Trophoblast cell (in vitro differentiated cells and primary cell): ENCODE measurements around the gene SYDE1. TPM values are rescaled to one million over a fixed set of nuclear protein-coding genes. Genes with fewer than 3 reads are reported as not detected.
A peak's percentile ranks its signal among the peaks of the same experiment; 100 is the strongest.
"Not testable (repeated sequence)": the region's sequence is repeated elsewhere in the genome, so short reads cannot be mapped to it uniquely, and the experiment has no call there.

ENCODE experiments used
- DNase-seq, 2 donors: peaks; one replicate each; pipeline ENCODE4 v3.0.0-alpha.2; 2016
- H2AFZ ChIP-seq: 2 replicates; pipeline ENCODE4 v1.6.1; 2013; ENCODE audit warnings: low read length, moderate library complexity, mild to moderate bottlenecking; ENCODE audit not compliant: insufficient read depth, poor library complexity
- H2AK5ac ChIP-seq: 2 replicates; pipeline ENCODE4 v1.6.1; 2013; ENCODE audit warnings: mild to moderate bottlenecking, low read length
- H2BK120ac ChIP-seq: 2 replicates; pipeline ENCODE4 v1.6.1; 2013; ENCODE audit warnings: low read length, mild to moderate bottlenecking, moderate library complexity; ENCODE audit not compliant: insufficient read depth, poor library complexity
- H2BK12ac ChIP-seq: 2 replicates; pipeline ENCODE4 v1.6.1; 2013; ENCODE audit warnings: mild to moderate bottlenecking, low read length, moderate library complexity
- H2BK5ac ChIP-seq: 2 replicates; pipeline ENCODE4 v1.6.1; 2013; ENCODE audit warnings: low read length, low read depth, moderate library complexity, mild to moderate bottlenecking; ENCODE audit not compliant: poor library complexity
- H3K14ac ChIP-seq: 2 replicates; pipeline ENCODE4 v1.6.1; 2013; ENCODE audit warnings: mild to moderate bottlenecking, low read length
- H3K18ac ChIP-seq: 2 replicates; pipeline ENCODE4 v1.6.1; 2013; ENCODE audit warnings: mild to moderate bottlenecking, low read length
- H3K23ac ChIP-seq: 2 replicates; pipeline ENCODE4 v1.6.1; 2013; ENCODE audit warnings: low read length
- H3K27ac ChIP-seq: 2 replicates; pipeline ENCODE4 v1.5.1; 2013; ENCODE audit warnings: low read depth, mild to moderate bottlenecking, inconsistent platforms, low read length, moderate library complexity
- H3K27me3 ChIP-seq: 2 replicates; pipeline ENCODE4 v1.6.1; 2013; ENCODE audit warnings: inconsistent platforms, mild to moderate bottlenecking, low read length, moderate library complexity; ENCODE audit not compliant: insufficient read depth
- H3K36me3 ChIP-seq, 2 experiments: 1 replicate in 1 of 2; 2 replicates in 1 of 2; pipeline ENCODE4 v1.6.1; 2013; ENCODE audit warnings: low read length in 2 of 2, mild to moderate bottlenecking in 2 of 2, moderate library complexity in 1 of 2; ENCODE audit not compliant: insufficient read depth in 2 of 2, control insufficient read depth in 1 of 2
- H3K4ac ChIP-seq: 2 replicates; pipeline ENCODE4 v1.6.1; 2013; ENCODE audit warnings: low read depth, mild to moderate bottlenecking, low read length, moderate library complexity
- H3K4me1 ChIP-seq, 2 experiments: 1 replicate in 1 of 2; 2 replicates in 1 of 2; pipeline ENCODE4 v1.6.1; 2013; ENCODE audit warnings: low read length in 2 of 2, mild to moderate bottlenecking in 2 of 2, moderate library complexity in 1 of 2; ENCODE audit not compliant: insufficient read depth in 2 of 2, control insufficient read depth in 1 of 2
- H3K4me2 ChIP-seq: 2 replicates; pipeline ENCODE4 v1.6.1; 2013; ENCODE audit warnings: inconsistent platforms, mild to moderate bottlenecking, low read length, moderate library complexity
- H3K4me3 ChIP-seq: 2 replicates; pipeline ENCODE4 v1.5.1; 2013; ENCODE audit warnings: mild to moderate bottlenecking, low read depth, low read length, inconsistent platforms
- H3K79me1 ChIP-seq: one replicate; pipeline ENCODE4 v1.6.1; 2013; ENCODE audit warnings: low read length
- H3K79me2 ChIP-seq: 2 replicates; pipeline ENCODE4 v1.6.1; 2013; ENCODE audit warnings: low read length, mild to moderate bottlenecking; ENCODE audit not compliant: control insufficient read depth, insufficient read depth, poor library complexity
- H3K9ac ChIP-seq: 2 replicates; pipeline ENCODE4 v1.6.1; 2013; ENCODE audit warnings: mild to moderate bottlenecking, low read length
- H3K9me3 ChIP-seq: 2 replicates; pipeline ENCODE4 v1.6.1; 2013; ENCODE audit warnings: low read depth, mild to moderate bottlenecking, control low read depth, inconsistent platforms, low read length; ENCODE audit not compliant: insufficient read depth
- H4K12ac ChIP-seq: 2 replicates; pipeline ENCODE4 v1.6.1; 2013; ENCODE audit warnings: low read depth, mild to moderate bottlenecking, low read length, moderate library complexity
- H4K8ac ChIP-seq: 2 replicates; pipeline ENCODE4 v1.6.1; 2013; ENCODE audit warnings: low read depth, mild to moderate bottlenecking, low read length, moderate library complexity
- H4K91ac ChIP-seq: one replicate; pipeline ENCODE4 v1.6.1; 2013; ENCODE audit warnings: low read depth, mild to moderate bottlenecking, low read length, moderate library complexity
- whole genome bisulfite sequencing: extraction: QIAGEN DNeasy Blood & Tissue Kit; methylation state at CpG from one replicate; pipeline ENCODE4 v1.1.7; 2013; ENCODE audit warnings: missing lambda C conversion rate; ENCODE audit not compliant: insufficient read length, insufficient coverage; ENCODE audit errors: extremely low coverage; 5-methylcytosine and 5-hydroxymethylcytosine counted together
- polyA plus RNA-seq: library from polyadenylated mRNA; stranded (reverse); fragments of 200-250 nt; gene quantifications from 2 replicates; pipeline ENCODE4 v1.2.3, GENCODE V29; 2013

The SYDE1 gene, protein sequence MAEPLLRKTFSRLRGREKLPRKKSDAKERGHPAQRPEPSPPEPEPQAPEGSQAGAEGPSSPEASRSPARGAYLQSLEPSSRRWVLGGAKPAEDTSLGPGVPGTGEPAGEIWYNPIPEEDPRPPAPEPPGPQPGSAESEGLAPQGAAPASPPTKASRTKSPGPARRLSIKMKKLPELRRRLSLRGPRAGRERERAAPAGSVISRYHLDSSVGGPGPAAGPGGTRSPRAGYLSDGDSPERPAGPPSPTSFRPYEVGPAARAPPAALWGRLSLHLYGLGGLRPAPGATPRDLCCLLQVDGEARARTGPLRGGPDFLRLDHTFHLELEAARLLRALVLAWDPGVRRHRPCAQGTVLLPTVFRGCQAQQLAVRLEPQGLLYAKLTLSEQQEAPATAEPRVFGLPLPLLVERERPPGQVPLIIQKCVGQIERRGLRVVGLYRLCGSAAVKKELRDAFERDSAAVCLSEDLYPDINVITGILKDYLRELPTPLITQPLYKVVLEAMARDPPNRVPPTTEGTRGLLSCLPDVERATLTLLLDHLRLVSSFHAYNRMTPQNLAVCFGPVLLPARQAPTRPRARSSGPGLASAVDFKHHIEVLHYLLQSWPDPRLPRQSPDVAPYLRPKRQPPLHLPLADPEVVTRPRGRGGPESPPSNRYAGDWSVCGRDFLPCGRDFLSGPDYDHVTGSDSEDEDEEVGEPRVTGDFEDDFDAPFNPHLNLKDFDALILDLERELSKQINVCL
- polyA plus RNA-seq, result 72.8 and 76.1 TPM in 2 replicates

DNA sequence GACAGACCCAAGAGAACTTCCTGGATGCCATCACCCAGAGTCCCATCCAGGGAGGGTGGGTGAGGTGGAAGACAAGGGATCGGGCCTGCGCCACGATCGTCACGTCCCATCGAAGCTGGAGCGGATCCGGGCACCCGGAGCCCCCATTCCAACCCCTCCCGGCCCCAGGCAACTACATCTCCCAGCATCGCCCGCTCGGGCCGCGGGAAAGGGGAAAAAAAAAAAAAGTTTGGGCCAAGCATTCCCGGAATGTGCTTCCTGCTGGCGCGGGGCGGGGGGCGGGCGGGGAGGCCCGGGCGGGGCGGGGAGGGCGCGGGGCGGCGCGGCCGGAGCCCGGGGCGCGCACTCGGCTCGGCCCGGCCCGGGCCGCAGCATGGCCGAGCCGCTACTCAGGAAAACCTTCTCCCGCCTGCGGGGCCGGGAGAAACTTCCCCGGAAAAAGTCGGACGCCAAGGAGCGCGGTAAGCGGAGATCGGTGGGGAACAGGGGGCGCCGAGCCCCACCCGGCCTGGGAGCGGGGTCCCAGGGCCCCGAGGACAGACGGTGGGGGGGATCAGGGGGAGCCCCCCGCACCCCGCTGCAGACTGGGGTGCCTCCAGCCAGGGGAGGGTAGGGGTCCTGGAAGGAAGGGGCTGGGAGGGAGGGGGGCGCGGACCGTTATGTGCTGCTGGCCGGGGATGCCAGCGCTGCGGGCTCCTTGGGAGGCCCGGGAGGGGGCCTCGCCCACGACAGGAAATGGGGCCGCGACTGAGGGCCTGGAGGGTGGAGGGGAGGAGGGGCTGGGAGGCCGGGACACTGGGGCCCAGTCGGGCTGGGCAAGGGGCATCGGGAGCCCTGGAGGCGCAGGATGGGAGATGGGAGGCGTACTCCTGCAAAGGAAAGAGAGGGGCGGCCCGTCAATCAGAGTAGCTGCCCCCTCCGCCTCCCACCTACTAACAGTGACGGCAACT is at the start of gene SYDE1:
Gene SYDE1, plus strand, starts transcription at position 341 of the 950 bp plus-strand sequence. Its CDS starts 33 bp downstream, at position 374.
- H3K4ac ChIP-seq, result peak within 1 kb of the TSS; percentile 71
- peaks cover 36 to 40% of the 10 kb centered on the region in 2 experiments for H3K36me3 ChIP-seq
- H4K91ac ChIP-seq, result peak within 1 kb of the TSS; percentile 95
- peak within 1 kb of the TSS; percentile 91 for H2AFZ ChIP-seq
- peaks cover 3% of the 10 kb centered on the region for H3K9me3 ChIP-seq
- peak within 1 kb of the TSS; percentile 95 for H2BK120ac ChIP-seq
- H3K4me3 ChIP-seq, result peak within 1 kb of the TSS; percentile 85
- peak; percentile 97 to 98 for DNase-seq
- peak within 1 kb of the TSS; percentile 90 for H3K9ac ChIP-seq
- peak within 1 kb of the TSS; percentile 92 for H2AK5ac ChIP-seq
- H3K18ac ChIP-seq, result peak within 1 kb of the TSS; percentile 96
- no peak within 1 kb of the TSS for H3K23ac ChIP-seq
- peaks cover 18% of the 10 kb centered on the region for H3K79me1 ChIP-seq
- H4K12ac ChIP-seq, result peak within 1 kb of the TSS; percentile 92
- peak within 1 kb of the TSS; percentile 92 for H2BK5ac ChIP-seq
- peaks cover 6 to 7% of the 10 kb centered on the region in 2 experiments for H3K4me1 ChIP-seq
- peak within 1 kb of the TSS; percentile 93 for H3K14ac ChIP-seq
- H3K79me2 ChIP-seq, result peaks cover 12% of the 10 kb centered on the region
- H2BK12ac ChIP-seq, result peak within 1 kb of the TSS; percentile 70
- WGBS, result no CpG with 5 or more reads among the region's 78 CpGs
- peak within 1 kb of the TSS; percentile 74 for H3K4me2 ChIP-seq
- peak within 1 kb of the TSS; percentile 87 for H4K8ac ChIP-seq
- H3K27ac ChIP-seq, result peak within 1 kb of the TSS; percentile 86
- no peaks in the 10 kb centered on the region for H3K27me3 ChIP-seq

DNA sequence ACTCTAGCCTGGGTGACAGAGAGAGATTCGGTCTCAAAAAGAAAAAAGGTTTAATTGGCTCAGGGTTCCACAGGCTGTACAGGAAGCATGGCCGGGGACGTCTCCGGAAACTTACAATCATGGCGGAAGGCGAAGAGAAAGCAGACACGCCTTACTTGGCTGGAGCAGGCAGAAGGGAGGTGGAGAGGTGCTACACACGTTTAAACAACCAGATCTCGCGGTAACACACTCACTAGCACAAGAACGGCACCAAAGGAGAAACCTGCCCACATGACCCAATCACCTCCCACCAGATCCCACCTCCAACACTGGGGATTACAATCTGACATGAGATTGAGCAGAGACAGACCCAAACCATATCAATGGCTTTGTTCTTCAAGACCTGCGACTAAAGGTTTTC is 45.2 kb upstream of the SYDE1 start:
- Histone ChIP-seq H3K18ac (no peak overlapping the region), H2AK5ac (no peak overlapping the region), H3K23ac (no peak overlapping the region), H2BK5ac (no peak overlapping the region), H3K9ac (no peak overlapping the region), H4K91ac (no peak overlapping the region), H3K9me3 (peaks cover 9% of the 10 kb centered on the region), H3K4ac (no peak overlapping the region), H2AFZ (no peak overlapping the region), H4K8ac (no peak overlapping the region), H3K4me3 (no peak overlapping the region), H3K79me2 (peaks cover 1% of the 10 kb centered on the region), H4K12ac (no peak overlapping the region), H3K4me1 (no peaks in the 10 kb centered on the region), H3K27me3 (no peaks in the 10 kb centered on the region), H3K14ac (no peak overlapping the region), H3K4me2 (no peak overlapping the region), H3K36me3 (no peaks in the 10 kb centered on the region), H2BK120ac (peak overlapping the region; percentile 37), H3K27ac (no peak overlapping the region), H3K79me1 (no peaks in the 10 kb centered on the region), H2BK12ac (peak overlapping the region; percentile 54)
- DNase-seq, result no peak
- WGBS, result no CpG with 5 or more reads among the region's 12 CpGs

DNA sequence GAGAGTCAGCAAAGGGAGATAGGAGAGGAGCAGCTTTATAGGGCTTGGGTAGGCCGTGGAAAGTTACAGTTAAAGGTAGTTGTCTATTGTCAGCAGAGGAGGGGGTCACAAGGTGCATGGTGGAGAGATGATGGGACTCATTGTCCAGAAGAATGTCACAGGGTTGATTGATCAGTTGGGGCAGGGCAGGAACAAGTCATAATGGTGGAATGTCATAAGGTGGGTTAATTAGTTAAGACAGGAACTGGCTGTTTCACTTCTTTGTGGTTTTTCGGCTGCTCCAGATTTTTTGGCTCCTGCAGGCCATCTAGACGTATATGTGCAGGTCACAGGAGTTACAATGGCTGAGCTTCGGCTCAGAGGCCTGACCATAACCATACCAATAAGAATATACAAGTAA is 36.8 kb upstream of the SYDE1 start:
- H3K4ac ChIP-seq, H4K12ac ChIP-seq, H2AK5ac ChIP-seq, H3K14ac ChIP-seq, H4K8ac ChIP-seq, H3K23ac ChIP-seq, H3K4me3 ChIP-seq, H3K4me2 ChIP-seq, H3K79me2 ChIP-seq, H2AFZ ChIP-seq, H3K9ac ChIP-seq, H3K36me3 ChIP-seq, H3K9me3 ChIP-seq, H3K27me3 ChIP-seq: not testable (repeated sequence)
- Histone ChIP-seq H3K79me1 (peaks cover 30% of the 10 kb centered on the region), H3K27ac (peak overlapping the region; percentile 86), H2BK120ac (peak overlapping the region; percentile 88), H3K4me1 (peaks cover 16 to 27% of the 10 kb centered on the region in 2 experiments), H2BK12ac (peak overlapping the region; percentile 91), H2BK5ac (peak overlapping the region; percentile 54), H4K91ac (peak overlapping the region; percentile 89), H3K18ac (peak overlapping the region; percentile 40)
- no CpG with 5 or more reads among the region's 4 CpGs for WGBS
- DNase-seq, result peak in 1 of 2 donors; percentile 77
